Colonic mucosa (tissue), 4 donors: ENCODE measurements around the gene PDK2. TPM values are rescaled to one million over a fixed set of nuclear protein-coding genes. Genes with fewer than 3 reads are reported as not detected.
A peak's percentile ranks its signal among the peaks of the same experiment; 100 is the strongest.

Source experiments
- DNase-seq: peaks from one replicate; pipeline ENCODE4 v3.0.0-alpha.2; 2020
- H3K27ac ChIP-seq: fragments of 200-600 bp; one replicate; pipeline ENCODE4 v1.8.0; 2021
- H3K27me3 ChIP-seq: fragments of 200-600 bp; one replicate; pipeline ENCODE4 v1.8.0; 2021
- H3K36me3 ChIP-seq: fragments of 200-600 bp; one replicate; pipeline ENCODE4 v1.8.0; 2021
- H3K4me1 ChIP-seq: fragments of 200-600 bp; one replicate; pipeline ENCODE4 v1.8.0; 2021; ENCODE audit warnings: mild to moderate bottlenecking
- H3K4me3 ChIP-seq: fragments of 200-600 bp; one replicate; pipeline ENCODE4 v1.8.0; 2021
- H3K9ac ChIP-seq, 2 donors: one replicate each; pipeline ENCODE4 v1.7.0; 2013; ENCODE audit warnings: control low read depth in 2 of 2, low read depth in 2 of 2, low read length in 2 of 2
- H3K9me3 ChIP-seq: fragments of 200-600 bp; one replicate; pipeline ENCODE4 v1.8.0; 2021
- CTCF ChIP-seq: fragments of 200-600 bp; IDR thresholded peaks from one replicate; pipeline ENCODE4 v1.8.0; 2022; ENCODE audit warnings: antibody characterized with exemption, mild to moderate bottlenecking
- intact Hi-C: fragments of 100-400 bp; cut with DNase I; formaldehyde crosslinking; loops from one replicate; pipeline ENCODE4 v1.14.1; 2022
- total RNA-seq, 2 donors: library from RNA; stranded (reverse); fragmentation: NEBNext Ultra II Directional in 1 of 2; extraction: Animal tissue kit (Norgen Biotek cat#: 25700) in 1 of 2; gene quantifications; one replicate each; pipeline ENCODE4 v1.2.1, GENCODE V29; 2021
- donor health status: healthy.
- donor health status: DM: no; HTN: no; CAD: no.
- donor health status: DM: no; HTN: no; CAD: no.

The PDK2 gene
- 10 to 100 TPM; 48.8 to 56.4 TPM for total RNA-seq

GRCh38 chr17:50094753-50095619 is at the start of gene PDK2:
Gene PDK2, plus strand, starts transcription at chr17:50095351. Its CDS starts 85 bp downstream, at chr17:50095436.
- no peak for TF ChIP-seq CTCF
- DNase-seq: peak; percentile 94
- peak within 1 kb of the TSS; percentile 80 for H3K27ac ChIP-seq
- no peaks in the 10 kb centered on the region for H3K9me3 ChIP-seq
- H3K9ac ChIP-seq: peak within 1 kb of the TSS; percentile 84 to 88
- H3K36me3 ChIP-seq: no peaks in the 10 kb centered on the region
- H3K4me1 ChIP-seq: peaks cover 16% of the 10 kb centered on the region
- H3K27me3 ChIP-seq: no peaks in the 10 kb centered on the region
- H3K4me3 ChIP-seq: peak within 1 kb of the TSS; percentile 77
- intact Hi-C loops: loop anchor here (5.0 to 10.0 kb wide), 2 partner anchors 57 to 200 kb away; partner anchors contain the start of gene PPP1R9B

DNA sequence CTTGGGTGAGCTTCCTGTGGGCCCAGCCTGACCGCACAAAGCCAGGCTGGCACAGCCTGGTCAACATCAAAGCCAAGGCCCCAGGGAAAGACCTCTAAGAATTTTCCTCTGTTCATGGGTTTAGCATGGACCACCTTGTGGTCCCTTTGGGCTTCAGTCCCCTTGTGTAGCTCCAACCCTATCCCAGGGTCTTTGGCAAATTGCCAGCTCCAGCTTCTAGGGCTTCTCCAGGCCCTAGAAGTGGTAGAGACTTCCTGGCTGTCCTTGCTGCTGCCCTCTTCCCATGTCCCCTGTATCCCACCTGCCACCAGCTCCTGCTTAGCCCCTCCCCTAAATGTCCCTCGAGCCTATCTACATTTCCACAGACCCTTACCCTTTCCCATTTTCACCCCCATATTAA is 49.0 kb upstream of the PDK2 start:
- intact Hi-C loops: no loop called here
- DNase-seq: no peak

GRCh38 chr17:50046667-50047066 is 48.5 kb upstream of the PDK2 start:
- Histone ChIP-seq H3K36me3 (no peaks in the 10 kb centered on the region), H3K9me3 (no peaks in the 10 kb centered on the region), H3K4me3 (no peak overlapping the region), H3K9ac (no peak overlapping the region), H3K27ac (no peak overlapping the region), H3K4me1 (peaks cover 3% of the 10 kb centered on the region), H3K27me3 (no peaks in the 10 kb centered on the region)
- no peak for DNase-seq
- TF ChIP-seq CTCF: no peak
- intact Hi-C loops: no loop called here

More for the DNA sequence above, 49.0 kb upstream of the PDK2 start:
- no peak overlapping the region for H3K4me3 ChIP-seq
- H3K9me3 ChIP-seq: no peaks in the 10 kb centered on the region
- no peak for TF ChIP-seq CTCF
- no peak overlapping the region for H3K9ac ChIP-seq
- H3K27me3 ChIP-seq: no peaks in the 10 kb centered on the region
- no peaks in the 10 kb centered on the region for H3K36me3 ChIP-seq
- peaks cover 3% of the 10 kb centered on the region for H3K4me1 ChIP-seq
- H3K27ac ChIP-seq: no peak overlapping the region

DNA sequence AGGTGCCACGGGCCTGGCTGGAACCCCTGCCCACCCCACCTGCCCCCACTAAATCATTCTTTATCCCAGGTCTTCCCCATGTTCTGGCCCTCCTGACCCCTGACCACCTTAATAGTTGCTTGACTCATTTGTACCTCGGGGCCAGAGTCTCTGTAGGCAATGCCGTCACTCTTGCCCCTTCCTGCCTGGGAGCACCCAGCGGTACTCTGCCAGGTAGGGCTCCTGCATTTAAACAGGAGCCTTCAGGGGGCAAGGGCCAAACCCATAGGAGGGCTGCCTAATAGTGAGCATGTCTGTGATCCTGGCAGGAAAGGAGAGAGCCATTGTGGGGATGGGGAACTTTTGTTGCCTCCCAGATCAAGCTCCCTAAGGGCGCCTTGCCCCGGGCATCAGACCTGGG is 48.1 kb upstream of the PDK2 start:
- DNase-seq: no peak
- Histone ChIP-seq H3K36me3 (no peaks in the 10 kb centered on the region), H3K9me3 (no peaks in the 10 kb centered on the region), H3K27ac (no peak overlapping the region), H3K27me3 (no peaks in the 10 kb centered on the region), H3K4me3 (no peak overlapping the region), H3K9ac (no peak overlapping the region), H3K4me1 (peaks cover 3% of the 10 kb centered on the region)
- TF ChIP-seq CTCF: no peak
- intact Hi-C loops: no loop called here

GRCh38 chr17:50047488-50048126 is 47.5 kb upstream of the PDK2 start:
- no peaks in the 10 kb centered on the region for H3K9me3 ChIP-seq
- DNase-seq: no peak
- no peak overlapping the region for H3K27ac ChIP-seq
- H3K36me3 ChIP-seq: no peaks in the 10 kb centered on the region
- no peak overlapping the region for H3K4me3 ChIP-seq
- no peaks in the 10 kb centered on the region for H3K27me3 ChIP-seq
- no peak overlapping the region for H3K9ac ChIP-seq
- H3K4me1 ChIP-seq: peaks cover 3% of the 10 kb centered on the region
- TF ChIP-seq CTCF: no peak
- intact Hi-C loops: no loop called here
